NCI-H748 (cell line): ENCODE data around the gene ZC3H4.

Experiments used
- DNase-seq: peaks from one replicate; lab custom pipeline; 2025; ENCODE audit not compliant: unreplicated experiment; lab: John Stamatoyannopoulos, UW

The ZC3H4 gene

DNA sequence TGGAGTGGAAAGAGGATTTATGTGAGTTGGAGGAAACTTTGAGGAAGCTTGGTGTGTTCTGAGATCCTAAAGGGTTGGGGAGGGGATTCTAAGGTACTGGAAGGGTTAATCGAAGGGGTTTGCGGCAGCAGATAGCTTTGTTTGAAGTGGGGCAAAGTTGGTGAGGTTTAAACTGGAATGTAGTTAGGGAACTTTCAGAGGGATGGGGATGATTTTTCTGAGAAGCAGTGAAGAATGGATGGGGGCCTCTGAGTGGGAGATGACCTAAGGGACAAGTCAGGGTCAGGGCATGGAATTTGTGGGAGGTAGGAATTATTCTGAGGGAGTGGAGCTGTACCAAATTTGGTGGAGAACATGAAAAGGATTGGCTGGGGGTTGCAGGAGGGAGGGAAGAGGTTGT, 21.0 kb upstream of the ZC3H4 start:
- no peak for DNase-seq

DNA sequence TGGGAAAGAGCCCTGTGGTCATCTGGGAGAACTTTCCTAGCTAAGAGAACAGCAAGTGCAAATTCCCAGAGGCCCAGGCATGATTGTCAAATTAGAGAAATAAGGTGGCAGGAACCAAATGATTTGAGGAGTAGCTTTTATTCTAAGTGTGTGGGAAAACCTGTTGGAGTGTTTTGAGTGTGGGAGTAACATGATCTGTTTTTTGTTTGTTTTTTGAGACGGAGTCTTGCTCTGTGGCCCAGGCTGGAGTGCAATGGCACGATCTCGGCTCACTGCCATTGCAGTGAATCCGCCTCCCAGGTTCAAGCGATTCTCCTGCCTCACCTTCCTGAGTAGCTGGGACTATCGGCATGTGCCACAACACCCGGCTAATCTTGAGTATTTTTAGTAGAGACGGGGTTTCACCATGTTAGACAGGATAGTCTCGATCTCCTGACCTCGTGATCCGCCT, 19.5 kb upstream of the ZC3H4 start:
- DNase-seq: no peak

DNA sequence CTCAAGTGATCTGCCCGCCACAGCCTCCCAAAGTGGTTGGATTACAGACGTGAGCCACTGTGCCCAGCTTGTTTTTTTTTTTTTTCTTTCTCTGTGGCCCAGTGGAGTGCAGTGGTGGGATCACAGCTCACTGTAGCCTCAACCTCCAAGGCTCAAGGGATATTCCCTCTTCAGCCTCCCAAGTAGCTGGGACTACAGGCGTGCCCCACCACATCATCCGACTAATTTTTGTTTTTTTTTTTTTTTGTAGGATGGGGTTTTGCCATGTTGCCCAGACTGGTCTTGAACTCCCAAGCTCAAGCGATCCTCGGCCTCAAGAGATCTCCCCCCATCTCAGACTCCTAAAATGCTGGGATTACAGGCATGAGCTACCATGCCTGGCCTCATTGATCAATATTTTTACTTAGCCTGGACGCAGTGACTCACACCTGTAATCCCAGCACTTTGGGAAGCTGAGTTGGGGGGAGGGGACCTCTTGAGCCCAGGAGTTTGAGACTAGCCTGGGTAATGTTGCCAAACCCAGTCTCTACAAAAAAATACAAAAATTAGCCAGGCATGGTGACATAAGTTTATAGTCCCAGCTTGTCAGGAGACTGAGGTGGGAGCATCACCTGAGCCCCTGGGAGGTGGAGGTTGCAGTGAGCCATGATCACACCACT, 18.7 kb upstream of the ZC3H4 start:
- no peak for DNase-seq

DNA sequence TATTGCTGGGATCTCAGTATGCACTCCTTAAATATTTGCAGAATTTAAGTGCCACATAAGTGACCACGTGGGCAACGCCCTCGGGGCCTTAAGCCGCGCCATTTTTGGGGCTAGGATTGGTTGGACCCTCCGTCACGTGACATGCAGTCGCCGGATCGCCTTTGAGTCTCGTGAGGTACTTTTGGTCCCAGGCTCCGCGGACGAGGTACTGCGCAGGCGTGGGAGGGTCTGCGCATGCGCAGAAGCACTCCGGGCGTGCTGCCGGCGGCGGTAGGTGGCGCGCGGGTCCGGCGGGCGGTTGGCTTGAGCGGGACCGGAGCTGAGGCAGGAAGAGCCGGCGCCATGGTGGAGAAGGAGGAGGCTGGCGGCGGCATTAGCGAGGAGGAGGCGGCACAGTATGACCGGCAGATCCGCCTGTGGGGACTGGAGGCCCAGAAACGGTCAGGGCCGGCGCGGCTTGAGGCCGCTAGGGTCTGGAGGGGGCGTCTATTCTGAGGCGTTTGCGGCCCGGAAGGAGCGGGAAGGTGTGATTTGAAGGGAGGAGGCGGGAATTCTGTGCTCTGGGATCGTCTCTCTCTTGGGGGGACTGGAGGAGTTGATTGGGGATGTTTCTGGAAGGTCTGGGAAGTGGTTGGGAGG, 17.1 kb upstream of the ZC3H4 start, which contains the start of gene SAE1:
Gene SAE1, plus strand, starts transcription at position 247 of the 639 bp plus-strand sequence. Its CDS starts 96 bp downstream, at position 343.
- DNase-seq: peak; percentile 100

DNA sequence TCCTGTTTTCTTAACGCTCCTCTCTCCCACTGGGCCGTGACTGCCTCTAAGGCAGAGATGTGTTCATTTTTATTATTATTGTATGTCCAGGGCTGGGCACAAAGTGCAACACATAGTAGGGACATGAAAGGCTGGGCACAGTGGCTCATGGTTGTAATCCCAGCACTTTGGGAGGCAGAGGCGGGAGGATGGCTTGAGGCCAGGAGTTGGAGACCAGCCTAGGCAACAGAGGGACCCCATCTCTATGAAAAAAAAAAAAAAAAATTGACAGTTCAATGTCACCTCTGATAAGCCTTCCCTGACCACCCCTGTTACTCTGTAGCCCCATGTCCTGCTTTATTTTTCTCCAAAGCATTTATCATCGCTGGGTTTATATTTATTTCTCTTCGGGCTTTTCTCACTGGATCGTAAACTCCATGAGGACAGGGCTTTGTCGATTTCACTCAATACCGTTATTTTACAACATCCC, 16.6 kb upstream of the ZC3H4 start:
- no peak for DNase-seq

GRCh38 chr19:47129579-47129978, 16.0 kb upstream of the ZC3H4 start:
- DNase-seq: no peak

- no peak for DNase-seq
Observed at GRCh38 chr19:47125669-47125938, 12.0 kb upstream of the ZC3H4 start.

- peak; percentile 85 for DNase-seq
Observed at GRCh38 chr19:47124937-47125668, 11.5 kb upstream of the ZC3H4 start.

DNA sequence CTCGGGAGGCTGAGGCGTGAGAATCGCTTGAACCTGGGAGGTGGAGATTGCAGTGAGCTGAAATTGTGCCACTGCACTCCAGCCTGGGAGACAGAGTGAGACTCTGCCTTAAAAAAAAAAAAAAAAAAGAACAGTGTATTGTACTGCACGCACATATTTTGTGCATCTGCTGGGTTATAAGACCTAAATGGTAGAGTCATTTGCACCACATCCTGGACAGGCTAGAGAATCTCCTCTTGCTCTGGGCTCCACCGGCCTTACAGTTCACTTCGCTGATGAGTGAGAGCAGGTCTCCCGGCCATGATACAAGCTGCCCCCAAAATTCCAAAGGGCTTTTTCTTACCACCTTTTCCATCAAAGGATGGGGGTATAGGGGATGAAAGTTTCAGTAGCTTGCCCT, 9.8 kb upstream of the ZC3H4 start:
- DNase-seq: no peak

DNA sequence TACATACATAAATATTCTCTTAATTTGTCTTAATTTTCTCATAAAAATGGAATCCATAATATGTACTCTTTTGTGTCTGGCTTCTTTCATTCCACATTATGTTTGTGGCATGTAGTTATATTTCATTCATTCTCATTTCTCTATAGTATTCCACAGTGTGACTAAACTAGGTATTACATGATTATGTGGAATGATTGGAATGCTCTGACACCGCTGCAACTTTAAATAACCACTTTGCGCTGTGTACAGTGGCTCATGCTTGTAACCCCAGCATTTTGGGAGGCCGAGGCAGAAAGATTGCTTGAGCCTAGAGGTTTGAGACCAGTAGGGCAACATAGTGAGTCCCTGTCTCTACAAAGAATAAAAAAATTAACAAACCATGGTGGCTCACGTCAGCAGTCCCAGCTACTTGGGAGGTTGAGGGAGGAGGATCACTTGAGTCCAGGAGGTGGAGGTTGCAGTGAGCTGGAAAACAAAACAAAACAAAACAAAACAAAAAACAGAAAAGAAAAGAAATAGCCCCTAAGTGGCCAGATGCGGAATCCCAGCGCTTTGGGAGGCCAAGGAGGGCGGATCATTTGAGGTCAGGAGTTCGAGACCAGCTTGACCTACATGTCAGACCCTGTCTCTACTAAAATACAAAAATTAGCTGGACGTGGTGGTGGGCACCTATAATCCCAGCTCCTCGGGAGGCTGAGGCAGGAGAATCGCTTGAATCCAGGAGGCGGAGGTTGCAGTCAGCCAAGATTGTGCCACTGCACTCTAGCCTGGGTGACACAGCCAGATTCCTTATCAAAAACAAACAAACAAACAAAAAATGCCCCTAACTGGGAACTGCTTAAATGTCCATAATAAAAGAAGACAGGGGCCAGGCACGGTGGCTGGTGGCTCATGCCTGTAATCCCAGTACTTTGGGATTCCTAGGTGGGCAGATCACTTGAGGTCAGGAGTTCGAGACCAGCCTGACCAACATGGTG, 9.1 kb upstream of the ZC3H4 start:
- no peak for DNase-seq

GRCh38 chr19:47120470-47121067, 7.0 kb upstream of the ZC3H4 start:
- no peak for DNase-seq

GRCh38 chr19:47113850-47114651, 475 bp upstream of the ZC3H4 start:
- DNase-seq: peak; percentile 79

DNA sequence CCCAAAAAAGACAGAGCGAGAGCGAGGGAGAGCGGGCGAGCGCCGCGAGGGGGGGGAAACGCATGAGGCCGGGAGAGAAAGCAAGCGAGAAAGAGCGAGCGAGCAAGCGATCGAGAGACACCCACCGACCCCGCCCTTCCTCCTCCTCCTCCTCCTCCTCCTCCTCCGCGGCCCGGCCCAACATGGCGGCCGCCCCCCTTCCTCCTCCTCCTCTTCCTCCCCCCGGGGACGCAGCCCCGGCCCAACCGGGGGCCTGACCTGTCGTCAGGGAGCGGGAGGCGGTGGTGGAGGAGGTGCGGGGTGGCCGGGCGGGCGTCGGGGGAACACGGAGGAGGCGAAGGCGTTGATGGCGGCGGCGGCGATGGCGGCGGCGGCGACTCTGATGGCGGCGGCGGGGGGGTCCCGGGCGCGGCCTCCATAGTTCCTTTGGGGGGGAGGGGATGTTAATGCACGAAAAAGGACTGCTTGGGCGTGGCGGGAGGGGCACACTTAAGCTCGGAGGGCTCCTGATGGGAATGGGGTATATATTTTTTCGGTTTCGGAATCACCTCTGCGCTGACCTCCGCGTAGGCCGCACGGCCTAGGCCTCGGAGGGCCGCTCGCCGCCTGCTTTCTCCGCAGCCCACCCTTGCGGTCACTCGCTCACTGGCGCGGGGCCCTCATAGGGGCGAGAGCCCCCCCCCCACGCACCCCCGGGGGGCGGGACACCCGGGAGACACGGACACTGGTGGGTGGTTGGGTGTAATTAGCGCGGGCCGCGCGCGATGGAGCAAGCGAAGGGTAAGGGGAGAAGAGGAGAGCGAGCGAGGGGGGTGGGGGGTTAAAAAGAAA, 1.2 kb downstream of the ZC3H4 start:
- DNase-seq: peak; percentile 90

GRCh38 chr19:47111682-47112165, 1.9 kb downstream of the ZC3H4 start:
- DNase-seq: no peak

GRCh38 chr19:47111006-47111621, 2.5 kb downstream of the ZC3H4 start:
- DNase-seq: peak; percentile 43

- peak; percentile 28 for DNase-seq
Observed at GRCh38 chr19:47110521-47111005, 3.0 kb downstream of the ZC3H4 start.

DNA sequence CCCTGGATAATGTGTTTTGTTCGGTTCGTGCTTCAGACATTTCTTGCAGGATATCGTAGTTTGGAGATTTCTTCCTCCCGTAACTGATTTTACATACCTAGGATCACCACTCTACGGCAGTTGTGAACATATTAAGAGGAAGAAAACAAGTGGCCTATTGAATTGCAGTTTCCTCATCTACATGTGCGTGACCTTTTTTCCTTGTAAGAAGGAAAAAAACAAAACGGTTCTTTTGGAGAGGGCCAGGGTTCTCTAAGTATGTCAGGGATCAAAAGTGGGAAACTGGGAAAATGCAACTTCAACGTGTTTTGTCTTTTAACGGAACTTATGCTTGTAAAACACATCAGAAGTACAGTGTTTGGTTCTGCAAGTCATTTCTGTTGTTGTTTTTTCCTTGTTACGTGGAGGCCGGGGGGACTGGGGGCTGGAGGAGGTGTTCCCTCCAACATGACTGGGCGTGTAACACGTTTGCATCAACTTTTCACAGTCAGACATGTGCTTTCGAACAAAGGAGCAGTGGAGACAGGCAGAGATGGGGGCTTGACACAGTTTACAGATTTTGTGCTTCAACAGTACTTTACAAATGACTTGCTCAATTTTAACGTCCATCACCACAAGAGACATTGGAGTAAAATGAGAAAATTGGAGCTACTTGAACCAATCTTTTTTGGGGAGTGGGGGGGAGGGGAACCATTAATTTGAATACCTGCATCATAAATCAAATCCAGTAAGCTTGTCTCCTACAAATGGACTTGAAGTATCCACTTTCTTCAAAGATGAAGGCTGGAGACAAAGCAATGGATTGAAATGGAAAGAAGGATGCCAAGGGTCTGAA, 3.8 kb downstream of the ZC3H4 start:
- no peak for DNase-seq
